GM21723 (cell line): ENCODE measurements around the gene RASSF5.

Experiments
- ATAC-seq: cut with Tn5 transposase; IDR thresholded peaks from one replicate; pipeline ENCODE4 v1.9.1; 2021; ENCODE audit warnings: mild to moderate bottlenecking, moderate library complexity; ENCODE audit not compliant: unreplicated experiment

The RASSF5 gene

DNA sequence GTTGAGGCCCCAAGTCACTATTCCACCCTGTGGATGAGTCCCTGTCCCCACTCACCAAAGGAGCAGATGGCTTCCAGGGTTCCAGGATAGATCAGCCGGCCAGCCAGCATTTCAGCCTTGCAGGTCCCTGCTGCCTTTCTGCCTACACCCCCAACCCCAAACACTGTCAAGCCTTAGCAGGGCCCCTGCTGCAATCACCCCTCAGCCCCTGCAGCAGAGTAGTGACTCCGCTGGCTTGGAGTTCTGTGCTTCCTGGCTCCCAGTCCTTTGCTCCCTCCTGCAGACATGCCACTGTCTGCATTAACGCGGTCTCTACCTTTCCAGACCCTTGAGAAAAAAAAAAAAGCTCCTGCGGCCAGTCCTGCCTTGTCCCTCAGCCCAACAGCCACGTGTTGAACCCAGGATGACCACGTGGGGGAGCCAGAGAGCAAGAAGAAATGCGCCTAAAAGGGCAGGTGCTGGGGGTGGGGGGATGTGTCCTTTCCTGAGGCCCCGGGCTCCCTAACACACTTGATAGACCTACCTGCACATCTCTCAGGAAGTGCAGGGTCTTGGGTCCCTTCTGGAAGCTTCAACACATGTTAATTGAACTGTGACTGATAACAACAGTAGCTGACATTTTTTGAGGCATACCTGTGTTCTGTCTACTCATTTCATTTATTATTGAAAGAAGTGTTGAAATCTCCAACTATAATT, 37.4 kb downstream of the RASSF5 start:
- ATAC-seq: peak; percentile 70

DNA sequence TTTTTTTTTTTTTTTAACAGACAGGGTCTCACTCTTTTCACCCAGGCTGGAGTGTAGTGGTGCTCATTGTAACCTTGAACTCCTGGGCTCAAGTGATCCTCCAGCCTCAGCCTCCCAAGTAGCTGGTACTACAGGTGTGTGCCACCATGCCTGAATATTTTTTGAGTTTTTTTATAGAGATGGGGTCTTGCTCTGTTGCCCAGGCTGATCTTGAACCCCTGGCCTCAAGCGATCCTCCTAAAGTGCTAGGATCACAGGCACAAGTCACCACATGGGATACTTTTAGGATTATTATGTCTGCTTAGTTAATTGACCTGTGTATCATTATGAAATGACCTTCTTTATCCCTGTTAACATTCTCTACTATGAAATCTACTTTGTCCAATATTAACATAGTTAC, 38.0 kb downstream of the RASSF5 start:
- no peak for ATAC-seq

DNA sequence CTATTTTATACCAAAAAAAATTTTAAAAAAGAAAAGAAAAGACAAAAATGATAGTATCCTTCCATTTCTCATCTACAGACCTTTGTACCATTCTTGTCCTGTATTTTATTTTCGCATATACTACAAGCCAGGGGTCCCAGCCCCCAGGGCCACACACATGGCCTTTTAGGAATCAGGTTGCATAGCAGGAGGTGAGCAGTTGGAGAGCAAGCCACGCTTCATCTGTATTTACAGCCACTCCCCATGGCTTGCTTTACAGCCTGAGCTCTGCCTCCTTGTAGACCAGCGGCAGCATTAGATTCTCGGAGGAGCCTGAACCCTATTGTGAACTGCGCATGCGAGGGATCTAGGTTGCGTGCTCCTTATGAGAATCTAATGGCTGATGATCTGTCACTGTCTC, 39.8 kb downstream of the RASSF5 start:
- ATAC-seq: no peak

DNA sequence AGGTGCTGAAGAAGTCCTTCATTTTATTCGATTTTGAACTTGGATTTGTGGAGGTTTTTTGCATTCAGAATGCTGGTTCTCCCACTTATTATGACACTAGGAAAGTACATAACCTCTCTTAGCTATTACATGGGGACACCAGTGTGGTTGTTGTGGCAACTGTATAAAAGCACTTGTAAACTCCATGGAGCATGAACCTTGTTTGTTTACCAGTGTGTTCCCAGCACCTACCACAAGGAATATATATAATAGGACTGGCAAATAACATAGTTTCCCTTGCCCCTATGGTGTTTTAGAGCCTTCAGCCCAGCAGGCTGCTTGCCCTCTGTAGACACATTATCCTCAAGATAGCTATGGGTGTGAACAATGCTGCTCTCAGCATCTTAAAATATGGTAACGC, 43.1 kb downstream of the RASSF5 start:
- no peak for ATAC-seq

DNA sequence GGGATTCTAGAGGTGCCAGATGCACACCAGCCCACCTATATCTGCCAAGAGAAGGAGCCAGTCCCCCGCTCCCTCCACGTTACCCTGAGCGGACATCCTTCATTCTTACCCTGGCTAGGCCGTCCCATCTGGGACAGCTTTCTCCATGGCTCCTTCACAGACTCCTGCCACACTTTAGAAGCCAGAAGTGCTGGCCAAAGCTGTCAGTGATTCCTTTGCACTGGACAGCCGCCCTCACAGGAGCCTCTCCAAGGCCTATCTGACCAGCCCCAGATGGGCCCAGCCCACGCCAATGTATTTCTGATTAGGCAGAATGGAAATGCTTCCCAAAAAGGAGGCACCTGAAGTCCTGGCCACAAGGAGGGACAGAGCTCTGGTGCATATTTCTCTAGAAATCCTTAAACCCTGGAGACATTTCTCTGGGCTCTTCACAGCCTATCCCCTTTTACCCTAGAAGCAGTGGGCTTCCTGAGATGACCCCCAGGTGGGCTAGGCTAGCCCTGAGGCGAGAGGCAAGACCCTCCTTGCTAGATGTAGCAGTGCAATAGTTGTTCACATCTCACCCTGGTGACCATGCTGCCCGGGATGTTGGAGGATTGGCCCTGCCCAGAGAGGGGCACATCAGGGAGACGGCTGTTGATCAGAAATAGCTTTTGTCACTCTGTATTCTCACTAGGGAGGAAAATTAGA, 44.1 kb downstream of the RASSF5 start:
- ATAC-seq: no peak

DNA sequence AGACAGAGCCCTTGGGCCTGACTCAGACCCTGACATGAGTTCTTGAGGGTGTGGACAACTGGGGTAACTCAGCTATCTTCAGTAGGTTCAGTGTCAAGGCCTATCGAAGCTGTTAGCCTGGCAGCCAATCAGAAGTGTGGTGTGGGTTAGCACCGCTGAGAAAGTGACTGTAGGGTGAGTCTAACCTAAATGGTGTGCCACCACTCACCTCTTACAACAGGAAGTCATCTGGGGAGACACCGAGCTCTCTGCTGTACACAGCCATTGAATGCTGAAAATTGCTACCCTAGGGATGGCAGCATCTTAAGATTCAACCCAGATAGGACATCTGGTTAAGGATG, 44.6 kb downstream of the RASSF5 start:
- ATAC-seq: no peak

DNA sequence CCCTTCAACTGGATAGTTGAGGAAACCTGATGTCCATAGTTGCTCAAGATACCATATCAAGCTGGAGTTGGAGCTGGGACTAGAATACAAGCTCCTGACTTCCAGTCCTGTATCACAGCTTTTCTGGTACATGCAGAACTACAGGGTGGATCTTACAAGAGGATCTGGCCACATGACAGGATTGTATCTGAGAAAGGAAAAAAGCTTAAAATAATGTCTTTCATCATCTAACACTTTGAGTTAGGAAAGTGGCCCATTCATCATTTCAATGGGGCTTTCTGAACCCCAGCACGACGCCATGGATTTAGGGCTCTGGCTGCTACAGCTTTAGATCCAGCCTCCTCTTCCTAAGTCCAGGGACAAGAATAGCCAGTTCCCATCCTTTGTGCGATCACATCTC, 46.9 kb downstream of the RASSF5 start:
- no peak for ATAC-seq

DNA sequence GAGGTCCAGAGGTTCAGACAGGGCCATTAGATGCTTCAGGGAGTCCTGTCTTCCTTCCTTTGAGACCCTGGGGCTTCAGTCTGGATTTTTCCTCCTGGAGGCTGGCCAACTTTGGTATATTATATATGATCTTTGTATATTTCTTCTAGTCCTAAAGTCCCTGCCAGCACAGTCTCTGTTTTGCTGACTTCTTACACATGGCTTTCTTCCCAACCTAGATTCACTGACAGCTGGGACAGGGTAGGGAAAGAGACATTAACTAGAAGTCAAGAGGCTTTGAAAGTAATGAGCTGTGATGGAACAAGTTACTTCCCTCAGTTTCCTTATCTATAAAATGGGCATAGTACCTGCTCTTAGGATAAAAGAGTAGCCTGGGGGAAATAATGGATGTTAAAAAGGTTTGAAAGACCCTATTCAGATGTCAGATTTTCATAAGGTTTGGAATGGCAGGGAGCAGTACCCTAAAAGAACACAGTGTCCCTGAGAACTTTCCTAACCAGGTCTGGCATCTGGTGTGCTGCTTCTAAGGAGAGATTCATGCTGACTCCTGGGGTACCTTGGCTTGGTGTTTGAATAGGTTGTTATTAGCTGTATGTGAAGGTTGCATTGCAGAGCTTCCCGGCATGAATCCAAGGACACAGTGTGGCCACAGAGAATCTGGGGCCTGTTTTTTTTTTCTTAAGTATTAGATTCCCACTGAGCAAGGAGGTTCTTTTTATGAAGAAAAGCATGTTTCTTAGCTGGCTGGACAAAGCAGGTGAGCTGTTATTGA, 47.6 kb downstream of the RASSF5 start:
- ATAC-seq: no peak

DNA sequence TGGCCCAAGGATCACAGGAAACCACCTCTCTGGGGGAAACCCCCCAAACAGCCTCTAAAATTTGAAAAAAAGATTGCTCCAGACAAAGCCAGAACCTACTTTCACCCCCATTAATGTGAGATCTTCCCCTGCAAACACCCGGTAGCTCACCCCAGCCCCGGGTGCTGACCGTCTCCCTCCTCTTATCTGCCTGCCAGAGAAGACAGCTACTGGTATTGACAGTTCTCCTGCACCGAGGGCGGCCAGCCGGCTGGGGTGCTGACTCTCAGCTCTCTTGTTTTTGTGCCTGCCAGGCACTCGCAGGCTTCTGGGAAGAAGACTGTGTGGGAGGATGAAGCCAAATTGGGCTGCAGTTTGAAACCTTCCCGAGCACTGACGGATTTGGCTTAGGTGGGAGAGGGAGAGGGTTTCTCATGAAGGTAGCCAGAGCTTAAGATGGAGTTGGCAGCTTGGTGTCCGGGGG, 48.2 kb downstream of the RASSF5 start:
- no peak for ATAC-seq

DNA sequence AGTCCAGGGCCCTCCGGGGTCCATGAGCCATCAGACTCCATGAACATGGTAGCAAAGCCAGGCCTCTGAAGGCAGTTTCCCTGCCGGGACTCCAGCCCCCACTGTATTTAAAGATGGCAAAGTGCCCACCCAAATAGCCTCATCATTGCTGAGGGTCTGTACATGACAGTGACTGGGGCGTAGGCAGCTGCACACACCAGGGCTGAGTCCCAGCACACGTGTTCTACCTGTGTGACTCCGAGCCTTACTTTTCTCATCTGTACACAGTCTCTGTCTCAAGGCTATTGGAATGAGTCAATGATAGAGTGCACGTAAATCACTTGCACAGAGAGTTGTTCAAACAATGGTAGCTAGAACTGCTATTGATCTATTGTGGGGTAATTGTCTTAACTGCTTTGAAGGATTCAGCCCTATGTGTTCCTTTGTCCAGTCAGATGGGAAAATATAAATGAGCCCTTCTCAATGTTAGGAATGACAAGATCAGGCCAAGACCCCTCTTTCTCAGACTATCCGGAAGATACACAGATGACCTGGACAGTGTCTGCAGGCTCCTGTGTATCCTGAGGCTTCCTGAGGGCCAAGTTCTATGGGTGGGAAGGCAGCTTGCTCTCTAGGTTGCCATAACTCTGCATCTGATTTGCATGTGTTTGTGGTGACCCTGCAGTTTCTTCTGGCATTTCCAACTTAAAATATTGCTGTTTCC, 48.9 kb downstream of the RASSF5 start:
- peak; percentile 29 for ATAC-seq

DNA sequence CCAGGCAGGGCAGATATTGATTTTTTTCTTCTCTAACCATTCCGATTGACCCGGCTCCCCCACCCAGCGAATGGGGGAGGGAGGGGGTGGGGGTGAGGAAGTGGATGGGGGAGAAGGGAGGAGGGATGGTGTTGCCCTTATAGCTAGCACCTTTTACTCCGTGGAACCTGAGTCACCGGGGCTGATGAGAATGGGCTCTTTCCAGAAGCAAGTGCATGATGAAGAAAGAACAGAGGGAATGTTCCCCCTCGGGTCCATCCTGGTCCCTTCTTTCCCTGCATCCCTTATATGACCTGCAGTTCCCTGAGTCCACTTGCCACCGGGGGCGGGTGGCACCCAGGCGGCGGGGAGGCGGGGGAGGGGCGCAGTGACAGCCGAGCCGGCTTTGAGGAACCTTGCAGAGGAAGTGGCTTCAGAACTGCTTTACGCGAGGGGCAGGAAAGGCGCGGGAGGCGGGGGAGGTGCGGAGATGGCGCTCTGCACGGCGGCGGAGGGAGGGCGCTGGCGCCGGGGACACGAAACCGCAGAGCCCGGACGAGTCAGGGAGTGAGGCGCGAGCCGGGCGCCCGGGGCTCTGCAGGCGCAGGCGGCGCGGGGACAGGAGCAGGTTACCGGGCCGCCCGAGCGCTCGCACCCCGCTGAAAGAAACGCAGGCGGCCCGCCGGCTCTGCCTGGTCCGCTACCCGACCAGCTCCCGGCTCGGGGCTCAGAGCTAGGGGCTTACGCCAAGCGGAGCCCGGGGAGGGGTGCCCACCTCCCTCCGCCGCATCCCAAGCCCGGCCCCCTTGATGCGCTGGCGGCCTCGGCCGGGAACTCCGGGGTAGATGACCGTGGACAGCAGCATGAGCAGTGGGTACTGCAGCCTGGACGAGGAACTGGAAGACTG, 49.7 kb downstream of the RASSF5 start:
- ATAC-seq: peak; percentile 45

DNA sequence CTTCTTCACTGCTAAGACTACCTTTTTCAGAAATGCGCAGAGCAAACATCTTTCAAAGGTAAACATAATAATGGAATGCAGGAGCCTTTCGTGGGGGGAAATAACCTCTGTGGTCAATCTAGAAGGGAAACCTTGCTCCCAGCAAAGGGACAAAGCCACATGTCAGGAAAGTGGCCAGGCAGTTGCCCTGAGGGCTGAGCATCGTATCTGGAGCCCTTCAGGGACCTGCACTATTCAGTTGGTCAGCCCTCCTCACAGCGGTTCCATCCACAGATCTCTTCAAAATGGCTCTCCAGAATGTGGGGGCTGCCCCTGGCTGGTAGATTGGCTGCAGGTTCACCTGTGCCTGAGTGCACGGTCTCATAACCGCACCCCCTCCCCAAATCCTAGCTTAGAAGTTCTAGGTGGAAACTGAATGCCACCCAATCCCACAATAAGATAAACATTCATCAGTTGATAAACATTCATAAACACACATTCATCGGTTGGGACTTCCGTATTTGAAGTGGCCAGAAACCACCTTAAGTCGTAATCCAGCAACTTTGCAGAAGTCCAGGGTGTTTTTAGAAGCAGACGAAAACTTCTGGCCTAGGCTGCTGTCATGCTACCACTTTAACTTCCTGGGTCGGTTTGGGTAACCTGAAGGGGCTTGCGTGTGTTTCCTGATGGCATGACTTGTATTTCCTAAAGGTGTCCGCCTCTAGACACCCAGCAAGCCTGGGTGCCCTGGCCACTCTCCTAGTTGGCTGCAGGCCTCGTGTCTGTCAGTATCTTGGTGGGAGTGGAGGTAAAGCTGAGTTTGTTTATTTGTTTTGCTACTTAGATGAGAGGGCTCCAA, 50.5 kb downstream of the RASSF5 start:
- no peak for ATAC-seq

DNA sequence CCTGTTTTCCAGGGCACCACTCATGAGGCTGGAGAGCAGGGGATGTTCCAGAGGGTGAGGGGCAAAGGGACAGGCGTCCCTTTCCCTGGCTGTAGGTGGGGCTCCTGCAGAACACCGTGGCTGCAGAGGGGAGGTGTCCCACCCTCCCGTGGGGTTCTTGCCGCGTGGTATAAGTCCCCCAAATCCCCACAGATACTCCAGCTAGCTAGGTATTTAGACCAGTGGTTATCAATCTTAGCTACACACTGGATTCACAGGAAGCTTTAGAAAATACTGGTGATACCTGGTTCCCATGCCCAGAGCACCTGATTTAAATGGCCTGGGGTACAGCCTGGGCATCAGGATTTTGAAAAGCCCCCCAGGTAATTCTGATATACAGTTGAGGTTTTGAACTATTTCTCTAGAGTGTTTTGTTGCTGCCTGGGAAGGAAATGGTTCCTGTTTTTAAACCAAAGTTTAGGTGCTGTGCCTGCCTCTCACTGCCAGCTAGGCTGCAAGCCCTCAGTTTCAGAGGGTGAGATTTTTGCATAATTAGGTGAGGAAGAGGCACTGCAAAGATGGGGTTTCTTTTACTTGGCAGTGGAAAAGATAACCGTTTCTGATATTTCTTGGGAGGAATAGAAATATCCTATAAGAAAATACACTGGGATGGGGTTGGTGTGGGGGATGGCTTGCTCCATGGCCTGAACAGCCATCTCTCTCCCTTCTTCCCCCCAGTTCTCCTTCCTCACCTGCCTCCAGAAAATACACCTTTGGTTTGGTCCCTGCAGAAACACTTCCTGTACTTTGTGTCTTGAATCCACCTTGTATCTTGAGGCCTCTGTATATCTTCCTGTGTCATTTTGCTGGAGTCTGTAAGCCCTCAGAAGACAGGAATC, 51.7 kb downstream of the RASSF5 start:
- ATAC-seq: no peak

DNA sequence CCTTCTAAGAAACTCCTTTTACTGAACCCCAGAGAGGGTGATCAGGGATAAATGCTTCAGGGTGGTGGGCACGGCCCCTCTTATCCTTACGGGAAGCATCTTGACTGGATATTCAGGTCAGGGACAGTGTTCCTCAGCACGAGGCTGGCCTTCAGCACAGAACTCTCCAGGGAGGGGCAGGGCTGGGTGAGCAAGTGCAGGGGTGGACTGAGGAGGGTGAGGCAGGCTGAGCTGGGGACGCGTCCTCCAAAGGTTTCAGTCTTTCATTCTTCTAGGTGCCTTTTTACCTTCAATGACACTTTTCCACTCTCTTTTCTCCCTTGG, 52.3 kb downstream of the RASSF5 start:
- ATAC-seq: no peak

DNA sequence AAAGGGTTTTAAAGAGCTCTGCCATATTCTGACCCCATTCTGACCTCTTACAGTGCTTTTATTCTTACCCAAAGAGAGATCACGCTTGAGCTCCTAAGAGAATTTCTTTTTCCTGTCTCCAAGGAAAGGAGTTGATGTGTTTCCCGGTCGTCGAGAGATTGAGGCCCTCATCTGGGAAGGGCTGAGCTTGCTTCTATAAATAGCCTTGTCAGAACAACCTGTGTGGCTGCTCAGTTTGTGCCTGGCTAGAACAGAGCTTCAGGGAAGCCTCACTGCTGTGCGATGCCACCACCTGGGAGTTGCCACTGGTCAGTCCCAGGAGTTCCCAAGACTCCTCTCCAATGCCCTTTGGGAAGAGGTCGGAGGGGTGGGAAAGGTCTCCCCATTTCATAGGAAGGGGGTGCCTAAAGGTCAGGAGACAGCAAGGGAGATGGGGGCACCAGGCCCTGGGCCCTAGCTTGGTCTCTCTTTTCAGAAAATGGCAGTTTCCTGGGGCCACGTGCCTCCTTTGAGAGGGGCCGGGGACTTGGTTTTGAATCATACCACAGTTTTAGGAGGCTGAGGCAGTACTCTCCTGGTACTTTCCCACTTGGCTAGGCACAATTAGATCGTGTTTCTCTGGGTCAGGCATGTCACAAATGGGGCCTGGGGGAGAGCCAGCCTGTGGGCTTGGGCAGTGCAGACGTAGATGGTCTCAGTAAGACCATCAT, 52.8 kb downstream of the RASSF5 start:
- ATAC-seq: no peak

DNA sequence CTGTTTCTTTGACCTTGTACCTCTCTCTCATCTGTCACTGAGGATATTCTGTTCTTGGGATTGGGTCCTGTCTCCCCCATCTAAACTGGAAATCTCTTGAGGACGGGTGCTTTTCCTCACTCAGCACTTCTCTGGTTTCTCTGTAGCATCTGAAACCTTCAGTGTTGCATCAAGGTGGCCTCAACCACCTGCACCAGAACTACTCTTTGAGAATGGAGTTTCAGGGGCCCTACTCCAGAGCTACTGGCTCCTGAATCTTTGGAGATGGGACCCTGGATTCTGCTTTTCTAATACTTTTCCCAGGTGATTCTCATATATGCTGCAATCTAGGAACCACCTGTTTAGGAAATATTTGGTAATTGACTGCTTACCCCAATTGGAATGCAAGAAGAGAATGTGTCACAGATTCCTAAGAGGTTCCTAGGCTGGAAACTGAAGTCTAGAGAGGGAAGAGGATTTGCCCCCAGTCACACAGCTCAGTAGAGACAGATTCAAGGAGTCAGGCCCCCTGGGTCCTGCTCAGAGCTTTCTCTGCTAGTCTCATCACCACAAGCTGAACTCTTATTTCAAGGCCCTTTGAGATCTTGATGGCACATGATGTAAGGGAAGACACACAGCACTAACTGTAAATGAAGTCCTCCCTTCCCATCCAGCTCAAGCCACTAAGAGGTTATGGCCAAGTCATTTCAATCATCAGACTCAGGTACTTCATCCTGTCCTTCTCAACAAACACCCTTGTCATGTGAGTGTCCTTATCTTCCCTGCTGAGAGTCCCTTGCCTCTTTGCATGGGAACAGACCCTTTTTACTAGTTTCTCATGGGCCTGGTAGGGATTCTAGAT, 56.3 kb downstream of the RASSF5 start:
- peak; percentile 39 for ATAC-seq

DNA sequence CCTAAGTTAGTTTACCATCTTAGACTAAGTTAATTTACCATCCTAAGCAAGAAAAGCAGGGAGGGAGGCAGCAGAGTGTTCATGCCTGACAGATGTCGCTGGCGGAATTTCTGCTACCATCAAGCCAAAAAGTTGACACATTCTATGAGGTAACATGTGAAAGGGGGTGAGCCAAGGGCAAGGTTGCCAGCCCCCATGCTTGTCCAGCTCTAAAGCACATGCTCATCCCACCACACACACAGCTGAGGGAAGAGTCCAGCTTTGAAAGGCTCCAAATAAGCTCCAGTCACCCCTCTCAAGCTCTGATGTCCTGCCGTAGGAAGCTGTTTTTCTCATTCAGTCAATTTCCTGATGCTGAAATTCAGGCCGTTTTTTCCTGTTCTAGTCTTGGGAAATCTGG, 58.7 kb downstream of the RASSF5 start:
- ATAC-seq: no peak
